ENCODE results near the gene HS3ST3A1. TPM values are rescaled to one million over a fixed set of nuclear protein-coding genes. Genes with fewer than 3 reads are reported as not detected.

Gene HS3ST3A1
- total RNA-seq, 1 experiment from 2014 or later, result 3.4 TPM

- Mint-ChIP-seq H3K27ac (no peak overlapping the region; a peak in 1 of 7 replicates), H3K27me3 (ENCODE audit: low read depth) (no peaks in the 10 kb centered on the region), H3K4me1 (peaks cover 9 to 10% of the 10 kb centered on the region in 2 experiments), H3K4me3 (no peak overlapping the region), H3K9me3 (no peaks in the 10 kb centered on the region; a peak in 1 of 5 replicates), H3K36me3 (ENCODE audit: insufficient read depth in 1 of 3, low read depth in 3 of 3) (peaks cover 0 to 4% (median 4%) of the 10 kb centered on the region in 3 experiments; a peak in 4 of 7 replicates)
- Histone ChIP-seq H4K8ac (replicated peaks; ENCODE audit: insufficient read length, low read depth, low read length) (no peak overlapping the region), H3K27me3 (ENCODE audit: insufficient read depth, low read length) (no peaks in the 10 kb centered on the region), H2BK5ac (ENCODE audit: insufficient read length, low read length) (no peak overlapping the region), H3K4ac (ENCODE audit: low read depth, low read length) (no peak overlapping the region), H3K18ac (ENCODE audit: insufficient read length, low read depth, low read length) (no peak overlapping the region), H2BK15ac (ENCODE audit: low read depth, low read length) (no peak overlapping the region), H3K14ac (ENCODE audit: insufficient read depth, low read length) (no peak overlapping the region), H2BK120ac (ENCODE audit: low read depth, low read length, poor library complexity, severe bottlenecking) (no peak overlapping the region), H3K56ac (ENCODE audit: insufficient read length, low read depth, low read length) (no peak overlapping the region), H2BK20ac (ENCODE audit: low read depth, low read length, poor library complexity, severe bottlenecking) (no peak overlapping the region), H3K27ac (ENCODE audit: insufficient read length, low read depth, low read length) (no peak overlapping the region), H3T11ph (ENCODE audit: low read length) (no peak overlapping the region), H3K4me2 (ENCODE audit: insufficient read depth, insufficient read length, low read length) (no peak overlapping the region), H3K9me3 (ENCODE audit: control insufficient read depth, low read depth, low read length) (no peaks in the 10 kb centered on the region), H2AK5ac (ENCODE audit: insufficient read length, low read length) (no peak overlapping the region), H3K23ac (ENCODE audit: insufficient read length, low read depth, low read length) (no peak overlapping the region), H2AFZ (ENCODE audit: low read length) (no peak overlapping the region), H4K5ac (ENCODE audit: insufficient read length, low read depth, low read length) (no peak overlapping the region), H2BK12ac (ENCODE audit: insufficient read length, low read depth, low read length) (no peak overlapping the region), H3K79me1 (ENCODE audit: insufficient read depth, low read depth, low read length, poor library complexity, severe bottlenecking) (no peaks in the 10 kb centered on the region), H4K91ac (ENCODE audit: insufficient read length, low read depth, low read length) (no peak overlapping the region), H4K20me1 (ENCODE audit: control insufficient read depth, insufficient read depth, insufficient read length) (no peaks in the 10 kb centered on the region), H3K4me1 (ENCODE audit: insufficient read depth, low read length) (peaks cover 2% of the 10 kb centered on the region; the same call in 1 of the 2 replicates), H3K79me2 (ENCODE audit: insufficient read depth, low read length) (no peaks in the 10 kb centered on the region), H3K9ac (ENCODE audit: extremely low read depth, insufficient read length, low read length) (no peak overlapping the region), H3K23me2 (ENCODE audit: insufficient read length, low read depth, low read length, poor library complexity, severe bottlenecking) (no peaks in the 10 kb centered on the region)
- TF ChIP-seq CTCF (conservative IDR thresholded peaks at IDR 0.05), result no peak
- no CpG with 5 or more reads among the region's 3 CpGs for WGBS (ENCODE audit: extremely low coverage, insufficient read length, low lambda C conversion rate)
- no peak for DNase-seq
These were observed 17.6 kb downstream of the HS3ST3A1 start for GRCh38 chr17:13583996-13584700.
